Measurements from ENCODE around the gene ATG2B.

GRCh38 chr14:96307434-96307833 is 55.7 kb downstream of the ATG2B start:
- TF ChIP-seq CTCF (IDR thresholded peaks at IDR 0.05) (no peak), POLR2A (IDR thresholded peaks at IDR 0.05) (no peak)

All from thyroid gland (tissue), 4 donors.